GM12801 (cell line): ENCODE data around the gene PHF2.

Source experiments
- CTCF ChIP-seq: IDR thresholded peaks from one replicate; pipeline ENCODE4 v1.5.1; 2011; ENCODE audit warnings: control low read depth; ENCODE audit not compliant: insufficient read length; ENCODE audit errors: extremely low read depth

The PHF2 gene

GRCh38 chr9:93660352-93661046, 84.1 kb downstream of the PHF2 start:
- no peak for TF ChIP-seq CTCF

GRCh38 chr9:93661591-93661990, 85.2 kb downstream of the PHF2 start:
- TF ChIP-seq CTCF: no peak

- no peak for TF ChIP-seq CTCF
These were observed 85.7 kb downstream of the PHF2 start for GRCh38 chr9:93662016-93662638.

- no peak for TF ChIP-seq CTCF
These were observed 86.7 kb downstream of the PHF2 start for GRCh38 chr9:93662952-93663572.

GRCh38 chr9:93663877-93664548, 87.6 kb downstream of the PHF2 start:
- no peak for TF ChIP-seq CTCF

GRCh38 chr9:93664549-93665120, 88.3 kb downstream of the PHF2 start:
- no peak for TF ChIP-seq CTCF

GRCh38 chr9:93665128-93665636, 88.8 kb downstream of the PHF2 start:
- no peak for TF ChIP-seq CTCF
